GM12891 (cell line): Measurements from ENCODE around the gene NRXN3.

Source experiments
- POLR2AphosphoS5 ChIP-seq: IDR thresholded peaks from 2 replicates; pipeline ENCODE4 v1.6.1; 2011; ENCODE audit warnings: low read depth, low read length, control low read depth
- POU2F2 ChIP-seq: IDR thresholded peaks from 2 replicates; pipeline ENCODE4 v1.6.1; 2011; ENCODE audit warnings: low read depth, mild to moderate bottlenecking, control low read depth, low read length, moderate library complexity
- SPI1 ChIP-seq: IDR thresholded peaks from 2 replicates; pipeline ENCODE4 v1.6.1; 2011; ENCODE audit warnings: low read depth, low read length, control low read depth

DNA sequence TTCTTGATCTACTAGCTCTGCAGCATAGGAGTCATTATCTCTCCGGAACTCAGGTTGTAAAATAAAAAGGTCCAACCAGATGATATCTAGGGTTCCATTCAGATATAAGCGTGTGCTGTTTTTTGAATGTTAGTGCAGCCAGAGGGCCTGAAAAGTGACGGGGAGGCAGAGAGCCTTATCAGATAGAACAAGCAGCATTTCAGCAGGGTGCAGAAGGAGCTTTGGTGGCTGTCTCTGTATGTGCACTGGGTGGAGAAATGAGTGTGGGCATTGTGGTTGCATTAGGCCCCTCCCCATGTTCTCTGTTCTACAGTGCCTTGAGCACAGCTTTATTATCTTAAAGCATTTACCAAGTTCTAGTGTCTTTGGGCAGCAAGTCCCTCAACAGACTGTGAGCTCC, 275.1 kb downstream of the NRXN3 start:
- TF ChIP-seq POLR2AphosphoS5 (no peak), POU2F2 (no peak), SPI1 (no peak)
